Kidney (tissue), 14 donors: ENCODE results near the gene FOXD2. TPM values are rescaled to one million over a fixed set of nuclear protein-coding genes. Genes with fewer than 3 reads are reported as not detected.
A peak's percentile ranks its signal among the peaks of the same experiment; 100 is the strongest.

ENCODE experiments used
- DNase-seq, 5 donors: peaks; one replicate each; pipeline ENCODE4 v3.0.0-alpha.2; 2013 to 2020
- FAIRE-seq: peaks from 2 replicates; lab custom pipeline; 2012; peaks lifted over from hg19 to GRCh38; lab: Jason Lieb, UNC
- H3K27ac ChIP-seq, 2 donors: one replicate each; pipeline ENCODE4 v1.7.0; 2013; ENCODE audit warnings: low read depth in 2 of 2, low read length in 2 of 2, inconsistent platforms in 1 of 2
- H3K27me3 ChIP-seq: one replicate; pipeline ENCODE4 v1.7.1; 2013; ENCODE audit warnings: low read length, inconsistent platforms; ENCODE audit not compliant: control insufficient read depth, insufficient read depth
- H3K36me3 ChIP-seq, 3 donors: one replicate each; pipeline versions ENCODE4 v1.7.0 to v1.7.1; 2013; ENCODE audit warnings: low read length in 3 of 3, control low read depth in 1 of 3, inconsistent platforms in 1 of 3; ENCODE audit not compliant: insufficient read depth in 3 of 3, control insufficient read depth in 2 of 3
- H3K4me1 ChIP-seq, 3 donors: one replicate each; pipeline versions ENCODE4 v1.7.0 to v1.7.1; 2013; ENCODE audit warnings: low read length in 3 of 3, inconsistent platforms in 1 of 3, low read depth in 1 of 3; ENCODE audit not compliant: control insufficient read depth in 2 of 3, insufficient read depth in 2 of 3
- H3K4me3 ChIP-seq, 3 donors: one replicate each; pipeline versions ENCODE4 v1.7.0 to v1.8.1; 2013; ENCODE audit warnings: low read length in 3 of 3, control low read depth in 1 of 3, inconsistent platforms in 1 of 3
- H3K9ac ChIP-seq, 3 donors: one replicate each; pipeline versions ENCODE4 v1.7.0 to v1.7.1; 2013; ENCODE audit warnings: low read length in 3 of 3, control low read depth in 1 of 3, inconsistent platforms in 1 of 3
- H3K9me3 ChIP-seq, 3 donors: one replicate each; pipeline versions ENCODE4 v1.7.0 to v1.7.1; 2013; ENCODE audit warnings: low read length in 3 of 3, control low read depth in 1 of 3, inconsistent platforms in 1 of 3; ENCODE audit not compliant: control insufficient read depth in 2 of 3, insufficient read depth in 1 of 3
- intact Hi-C: fragments of 100-400 bp; cut with DNase I; formaldehyde crosslinking; loops from one replicate; pipeline ENCODE4 v1.11.1; 2022
- polyA plus RNA-seq: library from polyadenylated mRNA; stranded (reverse); fragments of 350-450 nt; fragmentation: Illumina TruSeq; extraction: RNeasy Lipid Tissue Mini Kit (QIAGEN cat#74804); gene quantifications from one replicate; pipeline ENCODE4 v1.2.3, GENCODE V29; 2014; ENCODE audit warnings: low read depth, low replicate concordance; ENCODE audit not compliant: insufficient read depth
- total RNA-seq: library from RNA; stranded (reverse); fragmentation: NEBNext Ultra II Directional; extraction: Animal tissue kit (Norgen Biotek cat#: 25700); gene quantifications from one replicate; pipeline ENCODE4 v1.2.1, GENCODE V29; 2021
- TF ChIP-seq, protein P1 (sequence below): IDR thresholded peaks from 3 replicates; pipeline ENCODE4 v1.5.1; 2012; ENCODE audit warnings: mild to moderate bottlenecking, moderate library complexity, borderline replicate concordance; ENCODE audit not compliant: insufficient read depth; ENCODE audit errors: extremely low read depth
- donor health status: control.
- donor health status: control.
- donor health status: control.
- donor health status: control.
- donor health status: control.
- donor health status: DM: yes; HTN: yes; CAD: no.
- donor health status: Normal renal cell carcinoma (clear cell type).

The FOXD2 gene
- total and polyA plus RNA-seq, 2 donors from 2014 or later = 0.82 to 2.3 TPM

DNA sequence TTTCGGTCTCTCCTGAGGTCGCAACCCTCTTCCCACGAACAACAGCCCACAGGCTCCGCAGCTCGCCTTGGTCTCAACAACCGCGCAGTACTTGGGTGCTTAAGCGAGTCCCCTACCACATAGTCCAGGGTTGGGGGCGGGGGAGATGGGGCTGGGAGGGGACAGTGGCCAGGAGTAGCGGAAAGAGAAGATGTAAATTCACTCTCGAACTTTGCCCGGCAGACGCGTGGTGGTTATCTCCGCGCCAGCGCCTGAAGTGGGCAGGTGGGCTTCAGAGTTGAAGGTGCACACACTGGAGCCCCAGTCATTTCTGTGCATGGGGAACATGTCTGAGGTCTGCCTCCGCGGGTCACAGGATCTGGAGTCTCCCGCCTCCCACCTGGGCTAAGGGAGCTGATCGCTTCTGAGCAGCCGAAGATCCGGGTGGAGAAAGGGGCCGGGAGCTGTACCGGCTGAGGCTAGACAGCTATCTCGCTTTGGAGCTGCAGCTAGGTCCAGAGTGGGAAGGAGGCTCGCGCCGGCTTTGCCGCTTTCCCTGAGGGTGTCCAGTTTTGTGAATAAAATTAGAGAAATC lies 4.3 kb upstream of the FOXD2 start:
- Histone ChIP-seq H3K4me1 (peaks cover 0 to 7% (median 5%) of the 10 kb centered on the region in 3 donors), H3K36me3 (no peaks in the 10 kb centered on the region), H3K27ac (no peak overlapping the region), H3K9me3 (no peaks in the 10 kb centered on the region), H3K4me3 (no peak overlapping the region), H3K27me3 (peaks cover 20% of the 10 kb centered on the region), H3K9ac (no peak overlapping the region)
- TF ChIP-seq, protein P1, sequence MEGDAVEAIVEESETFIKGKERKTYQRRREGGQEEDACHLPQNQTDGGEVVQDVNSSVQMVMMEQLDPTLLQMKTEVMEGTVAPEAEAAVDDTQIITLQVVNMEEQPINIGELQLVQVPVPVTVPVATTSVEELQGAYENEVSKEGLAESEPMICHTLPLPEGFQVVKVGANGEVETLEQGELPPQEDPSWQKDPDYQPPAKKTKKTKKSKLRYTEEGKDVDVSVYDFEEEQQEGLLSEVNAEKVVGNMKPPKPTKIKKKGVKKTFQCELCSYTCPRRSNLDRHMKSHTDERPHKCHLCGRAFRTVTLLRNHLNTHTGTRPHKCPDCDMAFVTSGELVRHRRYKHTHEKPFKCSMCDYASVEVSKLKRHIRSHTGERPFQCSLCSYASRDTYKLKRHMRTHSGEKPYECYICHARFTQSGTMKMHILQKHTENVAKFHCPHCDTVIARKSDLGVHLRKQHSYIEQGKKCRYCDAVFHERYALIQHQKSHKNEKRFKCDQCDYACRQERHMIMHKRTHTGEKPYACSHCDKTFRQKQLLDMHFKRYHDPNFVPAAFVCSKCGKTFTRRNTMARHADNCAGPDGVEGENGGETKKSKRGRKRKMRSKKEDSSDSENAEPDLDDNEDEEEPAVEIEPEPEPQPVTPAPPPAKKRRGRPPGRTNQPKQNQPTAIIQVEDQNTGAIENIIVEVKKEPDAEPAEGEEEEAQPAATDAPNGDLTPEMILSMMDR = no peak
- intact Hi-C loops = no loop called here
- no peak for FAIRE-seq
- DNase-seq = peak in 1 of 5 donors; percentile 21

DNA sequence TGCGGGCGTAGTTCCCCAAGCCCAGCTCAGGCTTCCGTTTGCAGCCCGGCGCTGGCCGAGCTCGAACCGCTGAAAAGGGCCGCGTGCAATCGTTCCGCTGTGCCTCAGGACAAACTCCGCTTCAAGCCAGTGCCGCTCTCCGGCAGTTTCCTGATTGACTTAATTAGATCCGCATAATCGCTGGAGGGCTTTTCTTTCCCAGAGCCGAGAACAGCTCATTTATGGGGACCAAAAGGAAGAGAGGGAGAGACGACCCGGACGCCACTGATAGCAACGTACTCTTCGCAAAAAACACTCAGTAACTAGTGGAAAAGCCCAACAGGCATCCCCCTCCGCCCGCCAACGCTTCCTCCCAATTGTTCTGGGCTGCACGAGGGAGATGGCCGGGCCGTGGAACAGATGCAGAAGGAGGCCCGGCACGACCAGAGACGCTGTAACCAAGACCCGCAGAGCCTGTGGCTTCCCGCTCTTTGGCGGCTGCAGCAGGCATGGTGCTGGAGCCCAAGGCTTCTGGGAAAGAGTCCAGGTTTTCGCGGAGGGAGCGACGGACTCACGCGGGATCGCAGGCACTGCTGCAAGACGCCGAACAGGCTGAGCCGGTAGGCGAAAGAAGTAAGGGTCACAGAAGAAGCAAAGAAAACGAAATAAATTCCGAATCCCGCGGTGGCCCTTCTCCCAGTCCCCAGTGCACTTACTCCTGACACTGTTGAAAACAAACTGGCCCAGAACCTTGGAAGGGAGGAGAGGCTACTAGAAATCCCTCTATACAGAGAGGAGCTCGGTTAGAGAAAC lies 3.6 kb upstream of the FOXD2 start:
- H3K9ac ChIP-seq = no peak overlapping the region

DNA sequence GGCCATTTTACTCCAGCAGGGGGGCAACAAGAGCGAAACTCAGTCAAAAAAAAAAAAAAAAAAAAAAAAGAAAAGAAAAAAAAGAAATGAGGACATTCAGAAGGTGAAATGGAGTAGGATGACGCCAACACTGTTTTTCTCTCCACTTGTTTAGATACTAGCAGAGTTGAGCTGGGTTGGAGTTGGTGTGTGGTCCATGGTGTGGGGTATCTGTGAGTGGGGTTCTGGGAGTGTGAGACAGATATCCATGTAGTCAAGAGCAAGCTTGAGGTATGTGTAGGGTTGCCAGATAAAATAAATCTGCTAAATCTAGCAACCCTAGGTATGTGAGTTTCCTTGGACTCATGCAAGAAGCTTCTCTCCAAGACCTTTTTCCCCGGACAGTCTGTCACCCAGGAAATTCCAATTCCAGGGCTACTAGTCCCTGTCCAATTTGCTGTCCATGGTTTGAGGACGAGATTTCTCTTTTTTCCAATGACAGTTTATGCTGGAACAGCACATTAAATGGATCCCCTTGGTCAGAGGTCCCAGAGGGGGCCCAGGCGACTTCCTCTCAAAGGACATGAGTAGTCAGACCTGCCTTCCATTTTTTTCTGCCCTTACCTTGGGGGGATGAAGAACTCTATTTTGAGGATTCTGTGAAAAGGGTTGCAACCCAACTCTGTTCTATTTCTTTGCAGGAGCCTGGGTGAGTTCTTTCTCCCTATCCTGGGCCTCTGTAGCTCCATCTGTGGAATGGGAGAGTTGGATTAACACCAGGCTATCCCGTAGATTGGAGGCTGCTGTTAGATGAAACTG lies 2.1 kb upstream of the FOXD2 start:
- Histone ChIP-seq H3K27me3 (peaks cover 23% of the 10 kb centered on the region), H3K4me1 (peaks cover 0 to 7% (median 5%) of the 10 kb centered on the region in 3 donors), H3K36me3 (no peaks in the 10 kb centered on the region), H3K4me3 (peak overlapping the region in 1 of 3 donors; percentile 52), H3K9ac (no peak overlapping the region), H3K9me3 (no peaks in the 10 kb centered on the region), H3K27ac (no peak overlapping the region)
- TF ChIP-seq, protein P1 = no peak
- FAIRE-seq (no peak), DNase-seq (no peak)
- intact Hi-C loops = loop anchor here (5.0 kb wide), 2 partner anchors 127 to 272 kb away; no protein-coding TSS in a partner anchor

More for the DNA sequence above, 3.6 kb upstream of the FOXD2 start:
- Histone ChIP-seq H3K9me3 (no peaks in the 10 kb centered on the region), H3K4me1 (peaks cover 0 to 7% (median 5%) of the 10 kb centered on the region in 3 donors), H3K36me3 (no peaks in the 10 kb centered on the region), H3K4me3 (no peak overlapping the region), H3K27ac (no peak overlapping the region), H3K27me3 (peaks cover 20% of the 10 kb centered on the region)
- intact Hi-C loops = no loop called here
- peak; percentile 62 to 85 (median 73) for DNase-seq
- TF ChIP-seq, protein P1 = no peak
- FAIRE-seq = no peak
